Parathyroid adenoma (tissue), 2 donors: ENCODE measurements around the gene WBP2.

ENCODE experiments used
- H2AFZ ChIP-seq: fragments of 300-600 bp; sonication (generic); one replicate; pipeline ENCODE4 v1.7.0; 2017; ENCODE audit warnings: antibody characterized with exemption, mild to moderate bottlenecking
- H3K27ac ChIP-seq: fragments of 300-600 bp; sonication (generic); one replicate; pipeline ENCODE4 v1.7.0; 2017
- H3K27me3 ChIP-seq: fragments of 300-600 bp; sonication (generic); one replicate; pipeline ENCODE4 v1.7.0; 2017; ENCODE audit warnings: low read length; ENCODE audit not compliant: control insufficient read depth, insufficient read depth
- H3K36me3 ChIP-seq: fragments of 300-600 bp; sonication (generic); one replicate; pipeline ENCODE4 v1.7.0; 2017; ENCODE audit warnings: low read length; ENCODE audit not compliant: control insufficient read depth, insufficient read depth
- H3K4me1 ChIP-seq: fragments of 300-600 bp; sonication (generic); one replicate; pipeline ENCODE4 v1.7.0; 2017; ENCODE audit warnings: control low read depth
- H3K4me2 ChIP-seq: fragments of 300-600 bp; sonication (generic); one replicate; pipeline ENCODE4 v1.7.0; 2017; ENCODE audit warnings: low read length
- H3K4me3 ChIP-seq: fragments of 300-600 bp; sonication (generic); one replicate; pipeline ENCODE4 v1.7.0; 2017; ENCODE audit warnings: low read depth, low read length
- H3K79me2 ChIP-seq: fragments of 300-600 bp; sonication (generic); one replicate; pipeline ENCODE4 v1.7.0; 2017; ENCODE audit warnings: control low read depth
- H3K9ac ChIP-seq: fragments of 300-600 bp; sonication (generic); one replicate; pipeline ENCODE4 v1.7.0; 2017; ENCODE audit warnings: mild to moderate bottlenecking
- H3K9me3 ChIP-seq: fragments of 300-600 bp; sonication (generic); one replicate; pipeline ENCODE4 v1.7.0; 2017; ENCODE audit warnings: low read length; ENCODE audit not compliant: control insufficient read depth
- CTCF ChIP-seq: fragments of 300-600 bp; sonication (generic); IDR thresholded peaks from one replicate; pipeline ENCODE4 v1.7.0; 2017; ENCODE audit warnings: antibody characterized with exemption, mild to moderate bottlenecking
- donor health status: primary hyperparathyroidism.

The WBP2 gene

GRCh38 chr17:75819116-75819515 is 36.0 kb downstream of the WBP2 start:
- Histone ChIP-seq H2AFZ (no peak overlapping the region), H3K9me3 (no peaks in the 10 kb centered on the region), H3K9ac (no peak overlapping the region), H3K4me1 (peaks cover 3% of the 10 kb centered on the region), H3K79me2 (no peaks in the 10 kb centered on the region), H3K27me3 (no peaks in the 10 kb centered on the region), H3K4me3 (no peak overlapping the region), H3K36me3 (no peaks in the 10 kb centered on the region), H3K4me2 (no peak overlapping the region), H3K27ac (no peak overlapping the region)
- TF ChIP-seq CTCF = no peak

GRCh38 chr17:75818326-75818885 is 36.7 kb downstream of the WBP2 start:
- Histone ChIP-seq H3K4me1 (peaks cover 3% of the 10 kb centered on the region), H2AFZ (no peak overlapping the region), H3K27ac (no peak overlapping the region), H3K27me3 (no peaks in the 10 kb centered on the region), H3K9me3 (no peaks in the 10 kb centered on the region), H3K4me3 (no peak overlapping the region), H3K9ac (no peak overlapping the region), H3K4me2 (no peak overlapping the region), H3K36me3 (no peaks in the 10 kb centered on the region), H3K79me2 (no peaks in the 10 kb centered on the region)
- no peak for TF ChIP-seq CTCF

DNA sequence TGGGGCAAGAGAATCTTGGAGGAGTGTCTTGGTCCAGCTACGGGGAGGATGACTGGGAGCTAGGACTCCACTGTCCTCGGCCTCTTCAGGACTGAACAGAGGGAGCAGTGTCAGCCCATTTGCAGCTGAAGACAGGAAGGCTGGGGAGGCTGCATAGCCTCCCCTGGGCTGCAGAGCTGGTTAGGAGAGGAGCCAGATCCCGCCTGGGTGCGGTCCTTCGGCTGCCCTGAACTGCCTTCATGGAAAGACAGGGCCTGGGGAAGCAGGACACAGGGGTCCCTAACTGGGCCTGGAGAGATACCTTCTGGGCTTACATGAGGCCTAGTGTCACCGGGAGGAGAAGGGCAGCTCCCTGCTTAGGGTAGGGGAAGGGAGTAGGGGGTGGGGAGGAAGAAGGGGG is 37.6 kb downstream of the WBP2 start:
- H3K36me3 ChIP-seq = no peaks in the 10 kb centered on the region
- no peak overlapping the region for H3K27ac ChIP-seq
- H3K4me1 ChIP-seq = peaks cover 3% of the 10 kb centered on the region

DNA sequence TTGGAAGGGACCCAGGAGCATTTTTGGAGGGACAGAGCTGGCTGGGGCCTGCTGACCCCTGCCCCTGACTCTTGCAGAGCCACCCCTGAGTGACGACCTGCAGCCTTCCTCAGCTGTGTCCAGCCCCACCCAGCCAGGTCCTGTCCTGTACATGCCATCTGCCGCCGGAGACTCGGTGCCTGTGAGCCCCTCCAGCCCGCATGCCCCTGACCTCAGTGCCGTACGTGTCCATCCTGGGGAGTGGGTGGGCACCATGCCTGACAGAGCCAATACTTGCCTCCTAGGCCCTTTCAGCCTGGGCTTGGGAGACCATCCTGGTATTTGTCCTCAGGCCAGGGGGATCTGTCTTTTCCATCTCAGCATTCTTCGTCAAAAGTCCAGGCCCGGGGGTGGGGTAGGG is 38.4 kb downstream of the WBP2 start:
- H3K27ac ChIP-seq = no peak overlapping the region
- peaks cover 3% of the 10 kb centered on the region for H3K79me2 ChIP-seq
- no peaks in the 10 kb centered on the region for H3K4me1 ChIP-seq
- no peak overlapping the region for H3K4me2 ChIP-seq
- no peaks in the 10 kb centered on the region for H3K27me3 ChIP-seq
- H3K9me3 ChIP-seq = no peaks in the 10 kb centered on the region
- no peak overlapping the region for H2AFZ ChIP-seq
- no peaks in the 10 kb centered on the region for H3K36me3 ChIP-seq
- no peak overlapping the region for H3K4me3 ChIP-seq
- H3K9ac ChIP-seq = no peak overlapping the region
- TF ChIP-seq CTCF = no peak

More for the DNA sequence above, 37.6 kb downstream of the WBP2 start:
- no peak overlapping the region for H3K4me3 ChIP-seq
- no peak for TF ChIP-seq CTCF
- no peaks in the 10 kb centered on the region for H3K9me3 ChIP-seq
- peaks cover under 1% of the 10 kb centered on the region for H3K79me2 ChIP-seq
- no peaks in the 10 kb centered on the region for H3K27me3 ChIP-seq
- H3K9ac ChIP-seq = no peak overlapping the region
- no peak overlapping the region for H2AFZ ChIP-seq
- H3K4me2 ChIP-seq = no peak overlapping the region

DNA sequence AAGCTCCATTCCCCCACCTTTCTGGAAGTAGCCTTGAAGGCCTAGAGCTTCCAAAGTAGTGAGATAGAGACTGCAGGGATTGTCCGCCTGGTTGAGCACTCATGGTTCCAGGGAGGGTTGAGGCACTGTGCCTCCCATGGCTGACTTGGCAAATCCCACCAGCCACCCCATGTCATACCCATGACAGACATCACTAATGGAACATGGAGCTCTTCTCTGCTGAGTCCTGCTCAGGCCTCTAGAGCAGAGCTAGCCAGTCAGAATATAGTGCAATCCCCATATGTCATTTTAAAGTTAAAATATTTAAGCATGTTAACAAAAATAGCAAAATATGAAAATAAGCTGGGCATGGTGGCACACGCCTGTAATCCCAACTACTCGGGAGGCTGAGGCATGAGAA is 39.7 kb downstream of the WBP2 start:
- Histone ChIP-seq H3K9me3 (no peaks in the 10 kb centered on the region), H3K9ac (no peak overlapping the region), H3K4me1 (no peaks in the 10 kb centered on the region), H3K27me3 (no peaks in the 10 kb centered on the region), H3K27ac (no peak overlapping the region), H2AFZ (no peak overlapping the region), H3K79me2 (peaks cover 7% of the 10 kb centered on the region), H3K4me3 (no peak overlapping the region), H3K36me3 (no peaks in the 10 kb centered on the region), H3K4me2 (no peak overlapping the region)
- no peak for TF ChIP-seq CTCF
